VCaP (cell line): Measurements from ENCODE around the gene DLG2.
"Not testable (repeated sequence)": the region's sequence is repeated elsewhere in the genome, so short reads cannot be mapped to it uniquely, and the experiment has no call there.

Experiments used
- H3K27ac ChIP-seq: fragments of 450-650 bp; 2 replicates; pipeline ENCODE4 v1.5.1; 2017
- TF ChIP-seq, protein P1 (sequence below): fragments of 450-650 bp; conservative IDR thresholded peaks from 2 replicates; pipeline ENCODE4 v1.5.1; 2017; ENCODE audit warnings: mild to moderate bottlenecking, moderate library complexity

Gene DLG2

DNA sequence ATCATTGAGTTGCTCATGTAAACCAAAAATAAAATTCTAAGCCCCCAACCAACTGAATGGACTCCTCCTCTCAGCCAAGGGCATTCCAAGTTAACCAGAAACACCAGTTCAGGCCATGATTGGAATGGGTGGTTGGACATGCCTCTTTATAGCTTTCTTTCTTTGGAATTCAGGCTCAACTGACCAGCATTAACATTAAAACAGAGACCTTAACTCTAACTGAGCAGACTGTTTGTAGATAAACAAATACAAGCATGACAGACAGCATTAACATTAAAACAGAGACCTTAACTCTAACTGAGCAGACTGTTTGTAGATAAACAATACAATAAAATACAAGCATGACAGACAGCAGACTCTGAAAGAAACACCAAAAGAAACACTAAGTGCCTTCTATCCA, 278.2 kb downstream of the DLG2 start:
- TF ChIP-seq, protein P1, sequence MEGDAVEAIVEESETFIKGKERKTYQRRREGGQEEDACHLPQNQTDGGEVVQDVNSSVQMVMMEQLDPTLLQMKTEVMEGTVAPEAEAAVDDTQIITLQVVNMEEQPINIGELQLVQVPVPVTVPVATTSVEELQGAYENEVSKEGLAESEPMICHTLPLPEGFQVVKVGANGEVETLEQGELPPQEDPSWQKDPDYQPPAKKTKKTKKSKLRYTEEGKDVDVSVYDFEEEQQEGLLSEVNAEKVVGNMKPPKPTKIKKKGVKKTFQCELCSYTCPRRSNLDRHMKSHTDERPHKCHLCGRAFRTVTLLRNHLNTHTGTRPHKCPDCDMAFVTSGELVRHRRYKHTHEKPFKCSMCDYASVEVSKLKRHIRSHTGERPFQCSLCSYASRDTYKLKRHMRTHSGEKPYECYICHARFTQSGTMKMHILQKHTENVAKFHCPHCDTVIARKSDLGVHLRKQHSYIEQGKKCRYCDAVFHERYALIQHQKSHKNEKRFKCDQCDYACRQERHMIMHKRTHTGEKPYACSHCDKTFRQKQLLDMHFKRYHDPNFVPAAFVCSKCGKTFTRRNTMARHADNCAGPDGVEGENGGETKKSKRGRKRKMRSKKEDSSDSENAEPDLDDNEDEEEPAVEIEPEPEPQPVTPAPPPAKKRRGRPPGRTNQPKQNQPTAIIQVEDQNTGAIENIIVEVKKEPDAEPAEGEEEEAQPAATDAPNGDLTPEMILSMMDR = no peak
- no peak overlapping the region for H3K27ac ChIP-seq

DNA sequence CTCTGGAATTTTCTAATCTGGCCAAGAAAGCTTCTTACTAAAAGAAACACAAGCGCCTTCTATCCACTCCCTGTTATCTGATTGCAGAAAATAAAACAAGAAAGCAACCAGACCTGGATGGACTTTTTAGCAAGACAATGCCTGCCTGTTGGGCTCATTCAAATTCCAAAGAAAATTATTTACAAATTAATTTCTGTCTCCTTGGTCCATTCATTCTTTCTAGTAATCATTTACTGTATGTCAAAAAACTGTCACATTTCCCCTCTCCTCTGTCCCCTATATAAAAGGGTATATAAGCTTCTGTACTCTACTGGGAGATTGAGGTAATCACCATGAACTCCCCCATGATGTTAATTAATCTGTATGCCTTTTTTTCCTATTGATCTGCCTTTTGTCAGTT, 279.9 kb downstream of the DLG2 start:
- TF ChIP-seq, protein P1 = no peak
- H3K27ac ChIP-seq = no peak overlapping the region

DNA sequence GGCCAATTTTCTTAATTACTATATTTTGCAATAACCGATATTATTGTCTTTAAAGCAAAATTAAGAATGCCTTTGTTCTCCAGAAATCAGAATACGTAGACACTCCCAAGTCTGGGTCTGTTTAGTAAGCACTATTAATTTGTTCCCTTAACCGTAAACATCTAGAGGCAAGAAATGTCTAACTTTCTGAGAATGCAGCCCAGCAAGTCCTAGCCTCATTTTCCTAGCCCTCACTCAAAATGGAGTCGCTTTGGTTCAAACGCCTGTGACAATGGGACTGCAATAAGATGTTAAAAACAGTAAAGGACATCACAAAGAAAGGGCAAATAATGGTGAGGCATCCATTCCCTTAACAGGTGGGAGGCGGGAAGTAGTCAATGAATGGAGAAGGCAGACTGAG, 280.7 kb downstream of the DLG2 start:
- H3K27ac ChIP-seq = no peak overlapping the region
- TF ChIP-seq, protein P1 = no peak

DNA sequence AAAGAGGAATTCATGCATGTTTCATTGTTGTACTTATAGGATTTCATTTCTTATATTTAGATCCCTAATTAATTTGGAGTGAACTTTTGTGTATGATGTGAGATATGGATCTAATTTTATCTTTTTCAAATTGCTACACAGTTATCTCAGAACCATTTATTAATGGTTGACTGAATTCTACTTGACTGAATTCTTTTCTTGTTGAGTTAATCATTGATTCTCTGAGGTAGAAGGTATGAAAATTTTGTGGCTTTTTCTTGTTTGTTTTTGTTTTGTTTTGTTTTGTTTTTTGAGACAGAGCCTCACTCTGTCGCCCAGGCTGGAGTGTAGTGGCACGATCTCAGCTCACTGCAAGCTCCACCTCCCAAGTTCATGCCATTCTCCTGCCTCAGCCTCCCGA, 286.3 kb downstream of the DLG2 start:
- not testable (repeated sequence) for H3K27ac ChIP-seq

DNA sequence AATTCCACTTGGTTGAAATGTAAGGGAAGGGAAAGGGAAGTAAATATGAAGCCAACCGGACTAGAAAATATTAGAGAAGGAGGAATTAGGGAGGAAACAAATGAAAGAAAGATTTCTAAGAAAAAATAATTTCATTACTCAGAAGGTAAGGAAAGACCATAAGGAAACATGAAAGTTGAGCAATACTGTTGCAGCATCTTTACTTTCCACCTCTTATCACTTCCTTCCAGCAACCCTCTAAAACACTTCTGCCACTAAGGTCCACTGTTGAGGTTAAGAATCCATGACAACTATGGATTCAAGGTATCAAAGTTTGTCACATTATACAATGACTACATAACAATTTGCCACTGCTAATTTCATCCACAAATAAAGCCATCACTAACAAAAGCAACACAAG, 308.6 kb downstream of the DLG2 start:
- TF ChIP-seq, protein P1 = no peak
- H3K27ac ChIP-seq = no peak overlapping the region

DNA sequence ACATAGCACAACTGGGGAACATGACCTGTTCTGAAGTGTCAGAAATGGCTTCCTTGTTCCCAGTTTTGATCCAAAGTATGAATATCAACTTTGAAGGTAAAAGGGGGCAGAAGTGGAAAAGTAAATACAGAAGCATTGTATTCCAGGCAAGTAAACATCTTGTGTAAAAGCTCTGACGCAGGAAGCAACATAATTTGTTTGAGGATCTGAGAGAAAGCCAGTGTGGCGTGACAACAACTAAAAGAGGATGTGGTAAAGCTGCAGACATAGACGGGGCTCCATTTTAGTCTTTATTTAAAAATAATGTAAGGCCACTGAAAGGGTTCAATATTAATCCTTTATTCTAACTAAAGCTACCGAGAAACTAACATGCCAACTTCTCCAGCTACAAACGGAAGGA, 310.2 kb downstream of the DLG2 start:
- TF ChIP-seq, protein P1 = no peak
- H3K27ac ChIP-seq = no peak overlapping the region

DNA sequence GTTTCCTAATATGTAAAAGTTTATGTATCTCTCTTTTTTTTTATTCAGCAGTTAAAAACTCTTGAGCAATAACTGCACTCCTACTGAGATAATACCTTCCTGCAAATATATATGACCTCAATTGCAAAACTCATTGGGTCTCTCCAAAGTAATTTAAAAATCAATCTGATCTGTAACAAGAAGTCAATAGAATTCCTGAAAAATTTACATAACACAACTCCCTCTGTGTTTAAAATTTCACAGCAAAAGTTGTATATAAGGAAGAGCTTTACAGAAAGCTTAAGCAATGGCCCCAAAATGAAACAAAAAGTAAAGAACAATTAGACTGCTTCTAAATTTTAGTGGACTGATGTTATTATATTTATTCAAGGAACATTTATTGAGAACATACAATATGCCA, 313.4 kb downstream of the DLG2 start:
- H3K27ac ChIP-seq = no peak overlapping the region

DNA sequence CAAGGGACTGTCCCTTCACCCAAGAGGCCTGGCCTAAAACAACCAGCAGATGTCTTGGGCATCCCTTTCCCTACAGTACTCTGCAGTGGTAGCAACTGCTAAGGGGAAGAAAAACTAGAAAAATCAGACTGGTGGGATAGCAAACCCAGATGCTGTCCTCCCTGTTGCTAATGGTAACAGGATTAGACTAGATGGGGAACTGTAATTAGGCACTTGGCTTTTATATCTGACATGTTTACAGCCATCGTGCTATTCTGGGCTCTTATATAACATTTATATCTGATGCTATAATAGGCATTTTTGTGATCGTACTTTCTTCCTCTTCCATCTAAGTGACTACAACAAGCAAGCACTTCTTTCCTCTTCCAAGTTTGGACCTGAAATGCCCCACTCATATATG, 316.7 kb downstream of the DLG2 start:
- TF ChIP-seq, protein P1 = no peak
- H3K27ac ChIP-seq = no peak overlapping the region

More for the DNA sequence above, 313.4 kb downstream of the DLG2 start:
- TF ChIP-seq, protein P1 = no peak
